Activated effector memory CD4-positive, alpha-beta T cell treated with Interleukin-2 at 50 U/mL for 16 hours (primary cell): ENCODE data around the gene SYT15.
"Not testable (repeated sequence)": the region's sequence is repeated elsewhere in the genome, so short reads cannot be mapped to it uniquely, and the experiment has no call there.

Experiments
- DNase-seq: peaks from one replicate; pipeline ENCODE4 v3.0.0-alpha.2; 2020

Gene SYT15

GRCh38 chr10:46578474-46579178, at the start of gene SYT15:
SYT15 (plus strand) TSS chr10:46579128; CDS start chr10:46579169, 41 bp downstream.
- not testable (repeated sequence) for DNase-seq

DNA sequence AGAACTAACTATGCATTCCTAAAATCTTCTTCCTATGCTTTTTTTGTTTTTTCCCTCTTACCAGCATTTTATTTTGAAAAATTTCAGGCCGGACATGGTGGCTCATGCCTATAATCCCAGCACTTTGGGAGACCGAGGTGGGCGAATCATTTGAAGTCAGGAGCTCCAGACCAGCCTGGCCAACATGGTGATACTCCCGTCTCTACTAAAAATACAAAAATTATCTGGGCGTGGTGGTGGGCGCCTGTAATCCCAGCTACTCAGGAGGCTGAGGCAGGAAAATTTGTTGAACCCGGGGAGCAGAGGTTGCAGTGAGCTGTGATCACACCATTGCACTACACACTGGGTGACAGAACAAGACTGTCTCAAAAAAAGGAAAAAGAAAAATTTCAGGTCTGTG, 49.2 kb upstream of the SYT15 start:
- DNase-seq, result not testable (repeated sequence)

GRCh38 chr10:46530249-46531186, 48.4 kb upstream of the SYT15 start:
- DNase-seq, result no peak

DNA sequence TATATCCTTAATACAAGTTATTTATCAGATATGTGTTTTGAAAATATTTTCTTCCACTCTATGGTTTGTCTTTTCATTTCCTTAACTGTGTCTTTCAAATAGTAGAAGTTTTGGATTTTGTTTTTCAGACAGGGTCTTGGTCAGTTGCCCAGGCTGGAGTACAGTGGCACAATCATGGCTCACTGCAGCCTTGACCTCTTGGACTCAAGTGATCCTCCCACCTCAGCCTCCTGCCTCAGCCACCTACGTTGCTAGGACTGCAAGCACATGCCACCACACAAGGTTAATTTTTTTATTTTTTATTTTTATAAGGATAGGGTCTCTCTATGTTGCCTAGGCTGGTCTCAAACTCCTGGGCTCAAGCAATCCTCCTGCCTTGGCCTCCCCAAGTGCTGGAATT, 46.7 kb upstream of the SYT15 start:
- DNase-seq, result not testable (repeated sequence)

GRCh38 chr10:46534828-46535524, 44.0 kb upstream of the SYT15 start:
- DNase-seq, result no peak

DNA sequence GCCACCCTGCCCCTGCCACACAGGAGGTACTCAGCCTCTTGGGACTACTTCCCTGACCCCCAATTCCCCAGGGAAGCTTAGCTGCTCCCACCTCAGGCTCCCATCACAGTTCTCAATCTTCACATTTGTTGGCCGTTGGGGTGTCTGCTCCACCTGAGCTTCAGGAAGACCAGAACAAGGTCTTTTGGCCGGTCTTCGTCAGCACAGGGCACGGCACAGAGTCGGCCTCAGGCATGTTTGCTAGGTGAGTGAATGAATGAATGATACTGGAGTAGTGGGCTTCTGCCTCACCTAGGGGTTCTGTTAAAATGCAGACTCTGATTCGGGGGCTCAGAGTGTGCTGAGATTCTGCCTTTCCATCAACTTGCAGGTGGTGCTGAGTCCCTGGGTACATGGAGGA, 42.8 kb upstream of the SYT15 start:
- no peak for DNase-seq

DNA sequence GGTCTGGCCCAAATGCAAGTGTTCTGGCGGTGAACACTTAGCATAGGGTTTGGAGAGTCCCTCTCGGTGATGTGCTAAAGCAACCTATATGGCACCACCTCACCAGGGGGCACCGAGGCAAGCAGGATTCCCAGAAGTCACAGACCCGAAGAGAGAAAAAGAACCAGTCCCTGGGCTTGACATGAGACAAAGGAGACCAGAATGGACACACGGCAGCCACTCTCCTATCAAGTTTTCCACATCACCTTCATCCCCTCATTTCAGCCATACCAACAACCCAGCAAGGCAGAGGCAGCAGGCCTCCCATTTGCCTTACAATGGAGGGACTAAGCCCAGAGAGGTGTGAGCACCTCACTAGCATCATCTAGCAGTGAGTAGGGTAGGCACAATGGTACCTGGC, 42.1 kb upstream of the SYT15 start:
- DNase-seq, result no peak

- DNase-seq, result no peak
These were observed 41.6 kb upstream of the SYT15 start for GRCh38 chr10:46537309-46537708.

DNA sequence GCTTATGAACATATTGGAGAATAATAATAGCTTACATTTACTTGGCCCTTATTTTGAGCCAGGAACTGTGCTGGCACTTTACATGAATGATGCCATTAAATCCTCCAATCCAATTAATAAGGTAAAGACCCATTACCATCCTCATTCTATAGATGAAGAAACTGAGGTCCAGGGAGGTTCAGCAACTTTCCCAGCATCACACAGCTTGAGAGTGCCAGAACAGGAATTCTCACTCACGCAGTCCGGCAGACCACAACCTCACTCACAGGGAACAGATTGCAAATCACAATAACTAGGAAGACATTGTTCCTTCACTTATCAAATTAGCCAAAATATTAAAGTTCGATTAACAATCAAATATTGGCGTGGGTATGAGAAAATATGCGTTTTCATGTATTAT, 40.8 kb upstream of the SYT15 start:
- DNase-seq, result no peak

GRCh38 chr10:46538717-46539426, 40.1 kb upstream of the SYT15 start:
- no peak for DNase-seq

DNA sequence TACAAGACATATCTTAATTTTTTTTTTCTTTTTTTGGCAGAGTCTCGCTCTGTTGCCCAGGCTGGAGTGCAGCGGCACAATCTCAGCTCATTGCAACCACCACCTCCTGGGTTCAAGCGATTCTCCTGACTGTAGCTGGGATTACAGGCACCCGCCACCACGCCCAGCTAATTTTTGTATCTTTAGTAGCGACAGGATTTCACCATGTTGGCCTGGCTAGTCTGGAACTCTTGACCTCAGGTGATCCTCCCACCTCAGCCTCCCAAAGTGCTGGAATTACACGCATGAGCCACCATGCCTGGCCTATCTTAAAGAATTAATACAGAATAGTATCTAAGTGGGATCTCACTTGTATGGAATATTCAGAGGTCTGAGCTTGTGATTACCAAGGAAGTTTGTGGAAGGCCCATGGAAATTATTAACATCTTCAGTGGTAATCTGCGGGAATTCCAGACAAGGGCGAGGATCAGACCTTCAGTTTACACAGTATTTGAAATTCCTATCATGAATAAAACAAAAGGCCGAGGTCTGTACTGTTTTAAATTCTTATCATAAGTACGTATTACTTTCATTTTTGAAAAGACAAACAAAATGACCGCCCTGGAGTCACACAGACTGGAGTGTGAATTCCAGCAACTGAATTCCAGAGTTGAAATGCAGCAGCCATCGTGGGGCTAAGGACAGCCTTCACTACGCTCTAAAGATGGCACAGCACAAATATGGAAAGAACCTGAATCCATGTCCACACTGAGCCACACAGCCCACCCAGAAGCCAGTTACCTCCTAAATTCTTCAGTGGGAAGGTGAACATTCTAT, 39.1 kb upstream of the SYT15 start:
- no peak for DNase-seq

DNA sequence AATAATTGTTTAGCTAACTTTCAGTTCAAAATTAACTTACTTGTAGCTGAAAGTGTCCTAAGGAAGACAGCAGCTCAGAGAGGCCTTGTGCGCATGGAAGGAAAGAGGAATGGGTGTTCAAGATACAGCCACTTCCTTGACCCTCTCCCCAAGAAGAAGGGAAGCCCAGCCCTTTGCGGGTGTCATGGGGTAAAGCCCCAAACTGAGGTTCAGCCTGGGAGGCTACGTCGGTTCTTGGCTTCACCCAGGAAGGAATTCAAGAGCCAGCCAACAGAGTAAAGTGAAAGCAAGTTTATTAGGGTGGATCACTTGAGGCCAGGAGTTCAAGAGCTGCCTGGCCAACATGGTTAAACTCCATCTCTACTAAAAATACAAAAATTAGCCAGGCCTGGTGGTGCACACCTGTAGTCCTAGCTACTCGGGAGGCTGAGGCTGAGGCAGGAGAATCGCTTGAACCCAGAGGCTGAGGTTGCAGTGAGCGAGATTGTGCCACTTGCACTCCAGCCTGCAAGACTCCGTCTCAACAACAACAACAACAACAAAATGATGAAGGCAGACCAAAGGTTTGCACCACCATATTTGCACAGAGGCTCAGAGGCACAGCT, 38.4 kb upstream of the SYT15 start:
- no peak for DNase-seq

GRCh38 chr10:46541017-46541661, 37.8 kb upstream of the SYT15 start:
- DNase-seq, result no peak

DNA sequence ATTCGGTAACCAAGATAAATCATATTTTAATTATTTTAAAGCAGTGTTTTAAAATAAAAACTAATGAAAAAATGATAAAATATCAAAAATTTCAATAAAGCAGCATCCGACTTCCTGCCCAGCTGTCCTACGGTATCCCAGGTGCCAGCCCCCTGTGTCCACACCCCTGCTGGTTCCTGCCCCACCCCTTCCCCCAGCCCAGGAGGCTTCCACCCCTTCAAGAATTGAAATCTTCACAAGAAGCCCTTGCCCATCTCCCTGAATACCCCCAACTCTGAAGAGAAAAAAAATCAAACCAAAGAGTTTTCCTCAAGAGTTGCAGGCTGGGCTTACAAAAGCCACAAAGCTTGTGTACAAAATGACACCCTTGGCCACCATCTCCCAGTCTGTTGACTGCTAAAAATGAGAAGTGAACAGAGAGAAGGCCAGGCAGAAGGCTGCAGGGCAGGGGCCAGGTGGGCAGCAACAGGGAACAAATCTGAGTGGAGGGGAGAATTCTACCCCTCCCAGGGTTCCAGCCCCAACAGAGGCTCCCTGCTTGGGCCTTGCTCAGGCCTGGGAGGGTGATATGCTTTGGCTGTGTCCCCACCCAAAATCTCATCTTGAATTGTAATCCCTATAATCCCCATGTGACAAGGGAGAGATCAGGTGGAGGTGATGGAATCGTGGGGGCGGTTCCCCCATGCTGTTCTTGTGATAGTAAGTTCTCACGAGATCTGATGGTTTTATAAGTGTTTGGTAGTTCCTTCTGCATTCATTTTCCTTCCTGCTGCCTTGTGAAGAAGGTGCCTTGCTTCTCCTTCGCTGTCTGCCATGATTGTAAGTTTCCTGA, 37.0 kb upstream of the SYT15 start:
- DNase-seq, result no peak

GRCh38 chr10:46542567-46543465, 36.1 kb upstream of the SYT15 start:
- DNase-seq, result no peak

DNA sequence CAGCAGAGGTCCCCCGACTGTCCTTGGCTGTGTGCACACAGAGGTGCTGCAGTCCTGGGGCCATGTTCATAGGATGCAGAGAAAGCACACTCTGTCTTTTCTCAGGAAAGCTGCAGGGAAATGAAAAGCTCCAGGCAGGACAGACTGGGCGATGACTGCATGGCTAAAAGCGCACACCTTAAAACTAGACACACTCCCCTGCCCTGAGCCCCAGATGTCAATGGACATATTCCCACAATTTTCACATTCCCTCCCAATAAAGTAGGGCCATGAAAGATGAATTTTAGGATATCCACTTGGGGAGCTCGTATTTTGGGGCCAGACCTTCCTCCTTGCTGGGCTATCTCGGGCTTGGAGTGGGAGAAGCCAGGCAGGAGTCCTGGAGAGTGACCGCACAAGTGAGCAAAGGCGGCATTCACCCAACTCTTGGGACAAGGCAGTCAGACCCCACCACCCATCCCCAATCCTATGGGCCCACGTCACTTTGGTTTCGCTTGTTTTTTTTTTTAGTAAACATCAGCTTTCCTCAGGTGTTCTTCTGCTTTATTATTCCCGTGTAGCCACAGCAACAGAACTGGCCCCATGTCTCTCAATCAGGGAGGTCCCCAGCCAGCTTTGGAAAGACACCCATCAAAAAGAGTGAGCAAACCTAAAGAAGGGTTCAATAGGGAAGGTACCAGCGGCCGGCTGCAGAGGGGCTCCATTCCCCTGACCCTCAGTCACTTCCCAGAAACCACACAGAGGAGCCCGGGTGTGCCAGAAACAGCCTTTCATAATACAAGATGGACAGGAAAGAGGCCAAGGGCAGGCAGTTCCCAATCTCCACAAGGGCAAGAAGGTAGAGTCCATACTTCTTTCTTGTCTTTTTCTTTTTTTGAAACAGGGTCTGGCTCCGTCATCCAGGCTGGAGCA, 35.2 kb upstream of the SYT15 start:
- no peak for DNase-seq

GRCh38 chr10:46544989-46545791, 33.7 kb upstream of the SYT15 start:
- DNase-seq, result no peak
